GM12874 (cell line): ENCODE measurements around the gene TOLLIP.

Experiments
- TF ChIP-seq, protein P1 (sequence below): IDR thresholded peaks from 2 replicates; pipeline ENCODE4 v1.5.1; 2011; ENCODE audit warnings: low read depth, mild to moderate bottlenecking, control low read depth, low read length, moderate library complexity; ENCODE audit not compliant: insufficient read depth

TOLLIP gene

DNA sequence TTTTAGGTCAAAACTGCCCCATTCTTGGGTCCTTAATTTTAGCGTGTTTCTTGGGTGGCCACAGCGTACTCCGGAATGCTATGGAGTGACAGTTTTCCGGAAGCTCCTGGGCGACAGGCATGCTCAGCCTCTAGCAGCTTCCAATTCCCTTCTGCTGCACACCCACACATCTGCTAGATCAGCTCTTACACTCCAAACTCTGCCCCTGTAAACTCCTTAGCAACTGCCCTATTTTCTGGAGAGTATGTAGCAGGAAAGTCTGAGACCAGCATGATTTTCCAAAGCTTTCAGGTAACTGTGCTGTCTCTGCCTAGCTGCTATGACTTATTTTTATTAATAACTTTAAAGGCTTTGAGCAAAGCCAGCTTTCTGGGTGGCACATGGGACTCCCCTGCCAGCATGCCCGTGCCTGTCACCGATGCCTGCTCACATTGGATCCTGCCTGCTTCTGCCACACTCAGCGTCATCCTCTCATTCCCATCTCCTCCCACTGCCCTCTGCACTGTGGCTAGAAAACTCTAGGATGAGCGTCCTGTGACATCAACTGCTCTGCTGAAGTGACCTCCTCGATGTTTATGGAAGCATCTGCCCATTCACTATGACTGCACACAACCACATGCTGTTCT, 17.3 kb downstream of the TOLLIP start:
- TF ChIP-seq, protein P1, sequence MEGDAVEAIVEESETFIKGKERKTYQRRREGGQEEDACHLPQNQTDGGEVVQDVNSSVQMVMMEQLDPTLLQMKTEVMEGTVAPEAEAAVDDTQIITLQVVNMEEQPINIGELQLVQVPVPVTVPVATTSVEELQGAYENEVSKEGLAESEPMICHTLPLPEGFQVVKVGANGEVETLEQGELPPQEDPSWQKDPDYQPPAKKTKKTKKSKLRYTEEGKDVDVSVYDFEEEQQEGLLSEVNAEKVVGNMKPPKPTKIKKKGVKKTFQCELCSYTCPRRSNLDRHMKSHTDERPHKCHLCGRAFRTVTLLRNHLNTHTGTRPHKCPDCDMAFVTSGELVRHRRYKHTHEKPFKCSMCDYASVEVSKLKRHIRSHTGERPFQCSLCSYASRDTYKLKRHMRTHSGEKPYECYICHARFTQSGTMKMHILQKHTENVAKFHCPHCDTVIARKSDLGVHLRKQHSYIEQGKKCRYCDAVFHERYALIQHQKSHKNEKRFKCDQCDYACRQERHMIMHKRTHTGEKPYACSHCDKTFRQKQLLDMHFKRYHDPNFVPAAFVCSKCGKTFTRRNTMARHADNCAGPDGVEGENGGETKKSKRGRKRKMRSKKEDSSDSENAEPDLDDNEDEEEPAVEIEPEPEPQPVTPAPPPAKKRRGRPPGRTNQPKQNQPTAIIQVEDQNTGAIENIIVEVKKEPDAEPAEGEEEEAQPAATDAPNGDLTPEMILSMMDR: no peak

DNA sequence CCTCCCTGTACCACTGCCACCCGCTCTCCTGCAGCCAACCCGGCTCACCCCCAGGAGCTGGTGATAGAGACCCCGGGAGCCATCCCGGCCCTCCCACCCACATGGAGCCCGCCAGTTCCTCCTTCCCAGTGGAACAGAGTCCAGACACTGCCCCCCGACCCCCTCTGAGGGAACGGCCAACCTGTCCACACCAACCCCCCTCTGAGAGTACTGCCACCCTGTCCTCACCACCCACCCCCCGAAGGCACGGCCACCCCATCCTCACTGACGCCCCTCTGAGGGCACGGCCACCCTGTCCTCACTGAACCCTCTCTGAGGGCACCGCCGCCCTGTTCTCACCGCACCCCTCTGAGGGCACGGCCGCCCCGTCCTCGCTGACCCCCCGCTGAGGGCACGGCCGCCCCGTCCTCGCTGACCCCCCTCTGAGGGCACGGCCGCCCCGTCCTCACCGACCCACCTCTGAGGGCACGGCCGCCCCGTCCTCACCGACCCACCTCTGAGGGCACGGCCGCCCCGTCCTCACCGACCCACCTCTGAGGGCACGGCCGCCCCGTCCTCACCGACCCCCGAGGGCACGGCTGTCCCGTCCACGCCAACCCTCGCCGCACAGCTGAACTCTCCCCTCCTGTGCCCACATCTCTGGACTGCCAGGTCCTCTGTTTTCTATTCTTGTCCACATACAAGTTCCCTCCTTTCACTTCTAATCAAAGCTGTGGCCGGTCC, 18.0 kb downstream of the TOLLIP start:
- TF ChIP-seq, protein P1: no peak

DNA sequence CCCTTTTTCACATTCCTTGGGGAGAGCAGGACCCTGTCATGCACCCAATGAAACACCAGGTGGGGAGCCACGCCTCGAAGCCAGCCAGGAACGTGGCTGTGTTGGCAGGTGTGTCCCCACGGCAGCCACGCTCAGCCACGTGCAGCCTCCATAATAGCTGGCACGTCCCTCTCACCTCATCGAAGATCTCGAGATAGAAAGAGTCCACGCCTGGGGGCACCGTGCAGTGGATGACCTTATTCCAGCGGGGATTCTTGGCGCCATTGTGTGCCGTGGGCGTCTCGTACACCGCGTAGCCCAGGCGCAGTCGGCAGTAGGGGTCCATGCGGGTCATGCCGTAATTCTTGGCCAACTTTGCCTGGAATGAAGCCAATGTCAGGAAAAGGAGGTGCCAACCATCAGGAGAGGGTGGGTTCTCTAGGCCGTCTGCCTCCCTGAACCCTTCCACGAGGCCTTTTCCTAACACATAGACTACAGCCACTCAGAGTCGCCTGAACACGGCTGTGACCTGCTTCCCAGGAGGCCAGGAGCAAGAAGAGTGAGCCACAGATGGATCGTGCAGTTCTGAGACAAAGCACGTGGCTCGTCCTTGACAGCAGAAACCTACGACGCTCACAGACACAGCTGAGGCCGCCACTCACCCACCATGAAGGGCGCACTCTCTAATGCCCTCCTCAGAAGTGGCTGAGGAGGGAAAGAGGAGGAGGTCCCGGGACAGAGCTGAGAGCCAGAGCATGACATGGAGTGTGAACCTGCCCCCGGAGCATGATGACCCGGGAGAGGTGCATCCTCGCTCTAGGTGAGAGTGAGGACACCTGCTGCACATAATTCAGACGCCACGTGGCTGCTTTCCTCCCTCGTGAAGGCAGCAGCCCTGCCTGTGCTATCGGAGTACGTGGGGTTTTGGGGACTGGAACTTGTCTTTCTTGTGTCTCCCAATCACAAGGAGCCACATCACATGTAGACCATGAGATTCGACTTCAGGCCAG, 19.1 kb downstream of the TOLLIP start:
- TF ChIP-seq, protein P1: no peak

DNA sequence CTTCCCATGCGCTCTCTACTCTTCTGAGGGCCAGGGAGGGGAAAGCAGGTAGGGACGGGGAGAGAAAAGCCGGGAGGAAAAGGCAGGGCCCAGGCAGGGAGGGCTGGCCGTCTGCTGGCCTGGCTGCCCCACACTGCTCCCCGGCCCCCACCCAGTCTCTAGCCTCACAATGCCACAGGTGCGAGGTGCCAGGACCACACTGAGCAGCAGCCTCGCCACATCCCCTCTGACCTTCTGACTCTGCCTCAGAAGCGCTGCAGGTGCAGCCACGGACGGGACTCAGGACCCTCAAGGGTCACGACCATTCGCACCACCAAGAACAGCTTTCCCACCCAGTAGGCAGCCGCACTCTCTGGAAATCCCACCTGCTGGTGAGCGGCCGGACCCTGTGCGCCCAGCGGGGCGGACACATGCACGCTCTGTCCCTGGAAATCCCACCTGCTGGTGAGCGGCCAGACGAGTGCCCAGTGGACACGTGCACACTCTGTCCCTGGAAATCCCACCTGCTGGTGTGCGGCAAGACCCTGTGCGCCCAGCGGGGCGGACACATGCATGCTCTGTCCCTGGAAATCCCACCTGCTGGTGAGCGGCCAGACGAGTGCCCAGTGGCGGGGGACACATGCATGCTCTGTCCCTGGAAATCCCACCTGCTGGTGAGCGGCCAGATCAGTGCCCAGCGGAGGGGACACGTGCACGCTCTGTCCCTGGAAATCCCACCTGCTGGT, 20.1 kb downstream of the TOLLIP start:
- TF ChIP-seq, protein P1: no peak

DNA sequence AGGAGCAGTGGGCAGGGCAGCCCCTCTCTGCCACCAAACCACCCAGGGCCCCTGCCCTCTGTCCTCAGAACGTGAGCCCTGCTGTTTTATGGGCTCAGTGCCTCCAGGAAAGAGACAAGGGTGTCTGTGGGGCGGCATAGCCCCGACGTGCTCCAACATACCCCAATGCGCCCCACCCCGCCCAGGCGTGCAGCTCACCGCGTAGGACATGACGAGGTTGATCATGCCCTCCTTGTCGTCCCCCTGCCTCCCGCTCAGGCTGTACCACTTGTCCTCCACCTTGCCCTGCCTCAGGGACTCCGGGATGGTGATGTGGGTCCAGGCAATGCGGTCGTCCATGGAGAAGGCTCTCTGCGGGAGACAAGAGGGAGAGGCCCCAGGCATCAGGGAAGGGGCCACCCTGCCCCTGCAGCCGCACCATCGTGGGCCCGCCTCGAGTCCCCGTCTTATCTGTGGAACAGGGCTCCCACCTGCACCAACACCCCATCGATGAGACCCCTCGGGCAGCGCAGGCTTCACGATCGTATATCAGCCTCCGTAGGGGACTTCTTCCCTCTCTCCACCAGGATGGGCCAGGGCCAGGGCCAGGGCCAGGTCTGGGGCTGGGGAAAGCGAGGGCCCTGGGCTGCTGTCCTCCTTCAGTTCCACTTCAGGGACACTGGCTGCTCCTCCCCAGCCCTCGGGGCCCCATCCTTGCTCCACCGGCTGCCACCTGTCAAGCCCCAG, 20.8 kb downstream of the TOLLIP start:
- TF ChIP-seq, protein P1: no peak

DNA sequence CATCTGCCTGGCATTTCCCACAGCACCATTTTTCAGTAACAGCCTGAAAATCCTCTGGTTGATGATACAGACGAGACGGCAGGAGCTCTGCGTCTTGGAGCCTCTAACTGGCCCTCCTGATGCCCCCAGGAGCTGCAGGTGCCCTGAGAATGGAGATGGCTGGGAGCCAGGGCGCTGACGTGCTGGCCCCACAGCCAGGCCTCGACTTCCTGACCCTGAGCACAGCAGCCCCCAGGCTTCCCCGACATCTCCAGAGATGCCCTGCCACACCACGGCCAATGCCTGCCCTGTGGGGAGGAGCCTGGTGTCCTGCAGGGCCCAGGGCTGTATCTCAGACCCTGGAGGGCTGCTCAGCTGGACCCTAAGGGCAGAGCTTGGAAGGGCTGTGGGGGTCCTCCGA, 21.5 kb downstream of the TOLLIP start:
- TF ChIP-seq, protein P1: no peak
